Natural killer cell (primary cell): ENCODE measurements around the gene ERF. TPM values are rescaled to one million over a fixed set of nuclear protein-coding genes. Genes with fewer than 3 reads are reported as not detected.

Experiments
- ATAC-seq, 3 donors: fragments of 150-1000 bp in 2 of 3; fragments of 200-7000 bp in 1 of 3; cut with Tn5 transposase; 1 replicate in 1 of 3; 2 replicates in 2 of 3; pipeline ENCODE4 v1.10.0; 2021; ENCODE audit warnings: mild to moderate bottlenecking in 2 of 3, moderate library complexity in 2 of 3
- DNase-seq, 2 donors: peaks; one replicate each; pipeline versions ENCODE4 v3.0.0 to v3.0.0-alpha.2; 2013 to 2021; ENCODE audit warnings: mixed read lengths in 1 of 2
- H3K27ac ChIP-seq: one replicate; pipeline ENCODE4 v1.5.1; 2013; ENCODE audit warnings: mild to moderate bottlenecking, low read length
- H3K27me3 ChIP-seq: one replicate; pipeline ENCODE4 v1.6.1; 2013; ENCODE audit warnings: low read length; ENCODE audit not compliant: control insufficient read depth, insufficient read depth
- H3K36me3 ChIP-seq: one replicate; pipeline ENCODE4 v1.6.1; 2013; ENCODE audit warnings: low read length; ENCODE audit not compliant: control insufficient read depth, insufficient read depth
- H3K4me1 ChIP-seq: one replicate; pipeline ENCODE4 v1.6.1; 2013; ENCODE audit warnings: low read length; ENCODE audit not compliant: control insufficient read depth, insufficient read depth
- H3K4me3 ChIP-seq: one replicate; pipeline ENCODE4 v1.5.1; 2013; ENCODE audit warnings: low read length
- H3K9me3 ChIP-seq: one replicate; pipeline ENCODE4 v1.6.1; 2013; ENCODE audit warnings: low read length; ENCODE audit not compliant: control insufficient read depth, insufficient read depth
- H3K27ac Mint-ChIP-seq, 2 donors: one replicate each; pipeline ENCODE4 v1.8.0; 2022; ENCODE audit warnings: mild to moderate bottlenecking in 2 of 2, mixed read lengths in 2 of 2, moderate library complexity in 1 of 2
- H3K27me3 Mint-ChIP-seq, 2 donors: one replicate each; pipeline ENCODE4 v1.8.0; 2022; ENCODE audit warnings: low read depth in 2 of 2, mixed read lengths in 2 of 2
- H3K36me3 Mint-ChIP-seq: one replicate; pipeline ENCODE4 v1.8.0; 2022; ENCODE audit warnings: mixed read lengths
- H3K4me1 Mint-ChIP-seq, 2 donors: one replicate each; pipeline ENCODE4 v1.8.0; 2022; ENCODE audit warnings: mixed read lengths in 2 of 2
- H3K4me3 Mint-ChIP-seq: one replicate; pipeline ENCODE4 v1.8.0; 2022; ENCODE audit warnings: mild to moderate bottlenecking, moderate library complexity, mixed read lengths
- H3K9me3 Mint-ChIP-seq, 2 donors: one replicate each; pipeline ENCODE4 v1.8.0; 2022; ENCODE audit warnings: mixed read lengths in 2 of 2
- WGBS: methylation state at CpG from one replicate; pipeline ENCODE4 v1.1.7; 2013; ENCODE audit warnings: missing lambda C conversion rate; ENCODE audit not compliant: insufficient coverage; 5-methylcytosine and 5-hydroxymethylcytosine counted together
- intact Hi-C: fragments of 100-400 bp; cut with micrococcal nuclease; formaldehyde crosslinking; loops from one replicate; pipeline ENCODE4 v1.14.2; 2022
- total RNA-seq, 4 donors: library from RNA; stranded (reverse); fragments of 120-200 nt in 1 of 4; gene quantifications; one replicate each; pipeline versions ENCODE4 v1.2.3 to v1.2.4, GENCODE V29; 2013 to 2022
- TF ChIP-seq, protein P1 (sequence below): fragments of 200-600 bp; IDR thresholded peaks from one replicate; pipeline ENCODE4 v1.8.0; 2022; ENCODE audit warnings: antibody characterized with exemption

The ERF gene
- total RNA-seq, 3 donors from 2014 or later (not counting 1 experiment from before 2014, with no cell fraction given): 58.3 to 115 (median 75.6) TPM

DNA sequence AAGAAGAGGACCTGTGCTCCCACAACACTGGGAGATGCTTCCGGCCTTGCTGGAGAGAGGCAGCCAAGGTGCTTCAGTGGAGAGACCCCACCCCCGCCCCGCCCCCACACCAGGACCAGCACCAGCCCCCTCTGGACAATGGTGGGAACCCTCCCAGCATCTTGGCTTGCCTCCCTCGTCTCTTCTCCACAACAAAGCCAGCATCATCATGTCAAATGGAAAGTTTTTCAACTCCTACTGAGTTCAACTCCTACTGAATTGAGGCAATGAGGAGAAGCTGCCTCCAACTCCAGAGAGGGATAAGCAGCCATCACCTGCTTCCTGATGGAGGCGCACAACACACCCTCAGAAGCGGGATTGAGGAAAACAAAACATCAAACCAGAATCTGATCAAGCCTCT lies 50.3 kb downstream of the ERF start:
- TF ChIP-seq, protein P1, sequence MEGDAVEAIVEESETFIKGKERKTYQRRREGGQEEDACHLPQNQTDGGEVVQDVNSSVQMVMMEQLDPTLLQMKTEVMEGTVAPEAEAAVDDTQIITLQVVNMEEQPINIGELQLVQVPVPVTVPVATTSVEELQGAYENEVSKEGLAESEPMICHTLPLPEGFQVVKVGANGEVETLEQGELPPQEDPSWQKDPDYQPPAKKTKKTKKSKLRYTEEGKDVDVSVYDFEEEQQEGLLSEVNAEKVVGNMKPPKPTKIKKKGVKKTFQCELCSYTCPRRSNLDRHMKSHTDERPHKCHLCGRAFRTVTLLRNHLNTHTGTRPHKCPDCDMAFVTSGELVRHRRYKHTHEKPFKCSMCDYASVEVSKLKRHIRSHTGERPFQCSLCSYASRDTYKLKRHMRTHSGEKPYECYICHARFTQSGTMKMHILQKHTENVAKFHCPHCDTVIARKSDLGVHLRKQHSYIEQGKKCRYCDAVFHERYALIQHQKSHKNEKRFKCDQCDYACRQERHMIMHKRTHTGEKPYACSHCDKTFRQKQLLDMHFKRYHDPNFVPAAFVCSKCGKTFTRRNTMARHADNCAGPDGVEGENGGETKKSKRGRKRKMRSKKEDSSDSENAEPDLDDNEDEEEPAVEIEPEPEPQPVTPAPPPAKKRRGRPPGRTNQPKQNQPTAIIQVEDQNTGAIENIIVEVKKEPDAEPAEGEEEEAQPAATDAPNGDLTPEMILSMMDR: no peak
- ATAC-seq (no peak), DNase-seq (no peak)
- peaks cover 6% of the 10 kb centered on the region for H3K36me3 Mint-ChIP-seq
- H3K9me3 Mint-ChIP-seq: no peaks in the 10 kb centered on the region
- 92% methylated on average over 4 of the region's 6 CpGs for WGBS
- peak overlapping the region; percentile 91 to 95 for H3K27ac Mint-ChIP-seq
- Histone ChIP-seq H3K27me3 (no peaks in the 10 kb centered on the region), H3K9me3 (no peaks in the 10 kb centered on the region), H3K36me3 (peaks cover 64% of the 10 kb centered on the region), H3K4me3 (no peak overlapping the region), H3K4me1 (peaks cover 62% of the 10 kb centered on the region), H3K27ac (no peak overlapping the region)
- peaks cover 67 to 85% of the 10 kb centered on the region in 2 donors for H3K4me1 Mint-ChIP-seq
- H3K4me3 Mint-ChIP-seq: no peak overlapping the region
- H3K27me3 Mint-ChIP-seq: no peaks in the 10 kb centered on the region
- intact Hi-C loops: loop anchor here (5.0 kb wide), 1 partner anchor 78 kb away; no protein-coding TSS in a partner anchor

GRCh38 chr19:42203700-42204099 lies 51.2 kb downstream of the ERF start:
- peak overlapping the region; percentile 91 to 95 for H3K27ac Mint-ChIP-seq
- Histone ChIP-seq H3K4me3 (no peak overlapping the region), H3K9me3 (no peaks in the 10 kb centered on the region), H3K27ac (peak overlapping the region; percentile 22), H3K4me1 (peaks cover 72% of the 10 kb centered on the region), H3K36me3 (peaks cover 57% of the 10 kb centered on the region), H3K27me3 (no peaks in the 10 kb centered on the region)
- no peak for DNase-seq
- no peak for ATAC-seq
- peaks cover 6% of the 10 kb centered on the region for H3K36me3 Mint-ChIP-seq
- intact Hi-C loops: loop anchor here (5.0 kb wide), 1 partner anchor 79 kb away; no protein-coding TSS in a partner anchor
- no peak overlapping the region for H3K4me3 Mint-ChIP-seq
- H3K4me1 Mint-ChIP-seq: peaks cover 76 to 88% of the 10 kb centered on the region in 2 donors
- no peaks in the 10 kb centered on the region for H3K9me3 Mint-ChIP-seq
- no peaks in the 10 kb centered on the region for H3K27me3 Mint-ChIP-seq
- TF ChIP-seq, protein P1: no peak
- WGBS: 95% methylated on average over 2 of the region's 2 CpGs

GRCh38 chr19:42202290-42202880 lies 52.5 kb downstream of the ERF start:
- Mint-ChIP-seq H3K4me3 (peak overlapping the region; percentile 88), H3K36me3 (no peaks in the 10 kb centered on the region), H3K27me3 (no peaks in the 10 kb centered on the region), H3K9me3 (no peaks in the 10 kb centered on the region), H3K4me1 (peaks cover 76 to 82% of the 10 kb centered on the region in 2 donors), H3K27ac (peak overlapping the region; percentile 91 to 95)
- Histone ChIP-seq H3K36me3 (peaks cover 53% of the 10 kb centered on the region), H3K9me3 (no peaks in the 10 kb centered on the region), H3K27me3 (no peaks in the 10 kb centered on the region), H3K4me1 (peaks cover 79% of the 10 kb centered on the region), H3K27ac (peak overlapping the region; percentile 90), H3K4me3 (no peak overlapping the region)
- ATAC-seq (no peak), DNase-seq (no peak)
- intact Hi-C loops: loop anchor here (5.0 kb wide), 1 partner anchor 80 kb away; no protein-coding TSS in a partner anchor
- 36% methylated on average over 5 of the region's 5 CpGs for WGBS
- TF ChIP-seq, protein P1: no peak
